ENCODE measurements around the gene DCBLD2.

Gene DCBLD2

GRCh38 chr3:98827221-98827920 lies 74.1 kb downstream of the DCBLD2 start:
- no peak for DNase-seq

- no peak for DNase-seq
These were observed 75.4 kb downstream of the DCBLD2 start for GRCh38 chr3:98826126-98826525.

- no peak for DNase-seq
These were observed 77.2 kb downstream of the DCBLD2 start for GRCh38 chr3:98824256-98824655.

- DNase-seq, result no peak
These were observed 77.7 kb downstream of the DCBLD2 start for GRCh38 chr3:98823791-98824190.

- DNase-seq, result no peak
These were observed 80.4 kb downstream of the DCBLD2 start for GRCh38 chr3:98821063-98821462.

- DNase-seq, result peak; percentile 74 to 76
These were observed 83.9 kb downstream of the DCBLD2 start for GRCh38 chr3:98817547-98818041.

- no peak for DNase-seq
These were observed 86.6 kb downstream of the DCBLD2 start for GRCh38 chr3:98814817-98815420.

- DNase-seq, result peak; percentile 74 to 75
These were observed 88.6 kb downstream of the DCBLD2 start for GRCh38 chr3:98812851-98813374.

- DNase-seq, result peak; percentile 11 to 30
These were observed 90.4 kb downstream of the DCBLD2 start for GRCh38 chr3:98811048-98811447.

GRCh38 chr3:98809557-98809956 lies 91.9 kb downstream of the DCBLD2 start:
- no peak for DNase-seq

GRCh38 chr3:98808071-98808470 lies 93.4 kb downstream of the DCBLD2 start:
- DNase-seq, result no peak

GRCh38 chr3:98807561-98807960 lies 93.9 kb downstream of the DCBLD2 start:
- DNase-seq, result no peak

GRCh38 chr3:98807011-98807410 lies 94.5 kb downstream of the DCBLD2 start:
- DNase-seq, result no peak

GRCh38 chr3:98806521-98806920 lies 95.0 kb downstream of the DCBLD2 start:
- no peak for DNase-seq

GRCh38 chr3:98805571-98805970 lies 95.9 kb downstream of the DCBLD2 start:
- DNase-seq, result no peak

- no peak for DNase-seq
These were observed 100.3 kb downstream of the DCBLD2 start for GRCh38 chr3:98801043-98801747.

- no peak for DNase-seq
These were observed 101.1 kb downstream of the DCBLD2 start for GRCh38 chr3:98800401-98800800.

- DNase-seq, result no peak
These were observed 102.0 kb downstream of the DCBLD2 start for GRCh38 chr3:98799479-98799878.

GRCh38 chr3:98798820-98799219 lies 102.7 kb downstream of the DCBLD2 start:
- DNase-seq, result no peak

GRCh38 chr3:98797905-98798304 lies 103.6 kb downstream of the DCBLD2 start:
- DNase-seq, result no peak

GRCh38 chr3:98796334-98796733 lies 105.2 kb downstream of the DCBLD2 start:
- no peak for DNase-seq

GRCh38 chr3:98793971-98794370 lies 107.5 kb downstream of the DCBLD2 start:
- DNase-seq, result no peak
